ENCODE measurements around the gene KEAP1. TPM values are rescaled to one million over a fixed set of nuclear protein-coding genes. Genes with fewer than 3 reads are reported as not detected.

The KEAP1 gene
- total and polyA plus RNA-seq, 12 donors, result 49.1 to 84.9 (median 60.0) TPM

- Histone ChIP-seq H3K9me3 (no peaks in the 10 kb centered on the region), H3K4me3 (no peak overlapping the region), H3K4me1 (no peaks in the 10 kb centered on the region), H3K36me3 (peaks cover 0 to 13% (median 6%) of the 10 kb centered on the region in 9 donors), H3K27ac (no peak overlapping the region), H3K27me3 (no peaks in the 10 kb centered on the region)
- intact Hi-C loops (cut with DNase I), result loop anchor here in 1 of 10 donors (10.0 kb wide), 1 partner anchor 67 kb away; the partner anchor contains the start of gene CDC37
- 44 to 61% methylated on average over 6 of the region's 6 CpGs for WGBS, 2 donors
- peak in 7 of 9 donors; percentile 13 to 45 (median 29) for TF ChIP-seq CTCF (IDR thresholded peaks at IDR 0.05)
- DNase-seq (no peak), ATAC-seq (no peak)
These were observed 31.2 kb downstream of the KEAP1 start for GRCh38 chr19:10471909-10472308.

- no peak overlapping the region for H3K4me3 ChIP-seq
- no peak for TF ChIP-seq CTCF (IDR thresholded peaks at IDR 0.05)
- intact Hi-C loops (cut with DNase I), result no loop called here
- H3K9me3 ChIP-seq, result no peaks in the 10 kb centered on the region
- no peaks in the 10 kb centered on the region for H3K27me3 ChIP-seq
- WGBS, 2 donors, result 69 to 79% methylated on average over 12 of the region's 12 CpGs
- peaks cover 0 to 50% (median 12%) of the 10 kb centered on the region in 9 donors for H3K36me3 ChIP-seq
- no peak for DNase-seq
- no peak for ATAC-seq
- H3K4me1 ChIP-seq, result no peaks in the 10 kb centered on the region
- H3K27ac ChIP-seq, result no peak overlapping the region
These were observed 35.0 kb downstream of the KEAP1 start for GRCh38 chr19:10468133-10468532.

- 89 to 90% methylated on average over 20 of the region's 20 CpGs for WGBS, 2 donors
- no peaks in the 10 kb centered on the region for H3K4me1 ChIP-seq
- intact Hi-C loops (cut with DNase I), result no loop called here
- no peak for ATAC-seq
- no peak overlapping the region for H3K27ac ChIP-seq
- no peak for TF ChIP-seq CTCF (IDR thresholded peaks at IDR 0.05)
- DNase-seq, result no peak
- H3K36me3 ChIP-seq, result peaks cover 0 to 58% (median 12%) of the 10 kb centered on the region in 9 donors
- no peaks in the 10 kb centered on the region for H3K9me3 ChIP-seq
- H3K27me3 ChIP-seq, result no peaks in the 10 kb centered on the region
- H3K4me3 ChIP-seq, result no peak overlapping the region
These were observed 36.0 kb downstream of the KEAP1 start for GRCh38 chr19:10467104-10467706.

- intact Hi-C loops (cut with DNase I), result loop anchor here in 1 of 10 donors (2.0 kb wide), 1 partner anchor 34 kb away; no protein-coding TSS in a partner anchor
- 91 to 95% methylated on average over 5 of the region's 5 CpGs for WGBS, 2 donors
- Histone ChIP-seq H3K27ac (no peak overlapping the region), H3K27me3 (no peaks in the 10 kb centered on the region), H3K36me3 (peaks cover 0 to 63% (median 12%) of the 10 kb centered on the region in 9 donors), H3K4me1 (peaks cover 0 to 8% (median 0%) of the 10 kb centered on the region in 9 donors), H3K4me3 (no peak overlapping the region), H3K9me3 (no peaks in the 10 kb centered on the region)
- TF ChIP-seq CTCF (IDR thresholded peaks at IDR 0.05), result no peak
- DNase-seq, result no peak
- no peak for ATAC-seq
These were observed 38.7 kb downstream of the KEAP1 start for GRCh38 chr19:10464456-10464855.
